HG02678 (cell line): ENCODE measurements around the gene WNT8B.

Source experiments
- ATAC-seq: cut with Tn5 transposase; IDR thresholded peaks from one replicate; pipeline ENCODE4 v1.9.1; 2021; ENCODE audit warnings: mild to moderate bottlenecking, moderate library complexity; ENCODE audit not compliant: unreplicated experiment

The WNT8B gene, protein sequence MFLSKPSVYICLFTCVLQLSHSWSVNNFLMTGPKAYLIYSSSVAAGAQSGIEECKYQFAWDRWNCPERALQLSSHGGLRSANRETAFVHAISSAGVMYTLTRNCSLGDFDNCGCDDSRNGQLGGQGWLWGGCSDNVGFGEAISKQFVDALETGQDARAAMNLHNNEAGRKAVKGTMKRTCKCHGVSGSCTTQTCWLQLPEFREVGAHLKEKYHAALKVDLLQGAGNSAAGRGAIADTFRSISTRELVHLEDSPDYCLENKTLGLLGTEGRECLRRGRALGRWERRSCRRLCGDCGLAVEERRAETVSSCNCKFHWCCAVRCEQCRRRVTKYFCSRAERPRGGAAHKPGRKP

DNA sequence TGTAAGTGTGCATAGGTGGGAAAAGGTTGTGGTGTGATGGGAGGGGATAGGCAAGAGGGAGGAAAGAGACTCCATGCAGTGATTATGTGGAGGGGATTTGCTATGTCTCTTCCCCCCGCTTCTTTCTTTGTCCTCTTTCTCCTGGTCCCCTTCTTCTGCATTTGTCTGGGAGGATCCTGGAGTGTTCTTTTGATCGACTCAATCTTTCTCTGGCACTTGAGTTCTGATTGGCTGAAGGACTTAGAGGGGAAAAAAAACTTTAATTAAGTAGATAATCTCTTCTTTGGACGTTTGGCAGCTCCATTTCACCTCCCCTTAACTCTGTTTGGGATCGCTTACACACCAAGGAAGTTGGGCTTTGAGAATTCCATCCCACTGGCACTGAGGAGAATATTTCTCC lies at the start of gene WNT8B:
TSS of gene WNT8B (plus strand) at position 301 of the 400 bp plus-strand sequence. CDS start 160 bp downstream, outside the sequence.
- no peak for ATAC-seq

DNA sequence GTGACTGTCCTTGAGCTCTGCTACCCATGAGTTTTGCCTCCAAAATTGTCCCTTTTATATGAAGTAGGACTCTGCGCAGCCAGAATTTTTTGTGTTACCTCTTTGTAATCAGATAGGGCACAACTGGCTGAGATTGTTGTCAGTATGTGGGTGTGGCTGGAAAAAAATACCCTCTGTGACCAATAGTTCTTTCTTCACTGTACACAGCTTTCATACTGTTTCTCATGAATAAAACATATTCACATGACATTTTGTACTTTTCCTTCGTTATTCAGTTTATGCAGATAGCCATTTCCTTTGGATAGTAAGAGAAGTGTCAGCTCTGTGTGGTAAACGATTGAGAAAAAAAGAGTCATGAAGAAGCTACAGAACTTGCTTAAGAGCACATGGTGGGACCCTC lies 49.6 kb upstream of the WNT8B start:
- ATAC-seq = no peak

DNA sequence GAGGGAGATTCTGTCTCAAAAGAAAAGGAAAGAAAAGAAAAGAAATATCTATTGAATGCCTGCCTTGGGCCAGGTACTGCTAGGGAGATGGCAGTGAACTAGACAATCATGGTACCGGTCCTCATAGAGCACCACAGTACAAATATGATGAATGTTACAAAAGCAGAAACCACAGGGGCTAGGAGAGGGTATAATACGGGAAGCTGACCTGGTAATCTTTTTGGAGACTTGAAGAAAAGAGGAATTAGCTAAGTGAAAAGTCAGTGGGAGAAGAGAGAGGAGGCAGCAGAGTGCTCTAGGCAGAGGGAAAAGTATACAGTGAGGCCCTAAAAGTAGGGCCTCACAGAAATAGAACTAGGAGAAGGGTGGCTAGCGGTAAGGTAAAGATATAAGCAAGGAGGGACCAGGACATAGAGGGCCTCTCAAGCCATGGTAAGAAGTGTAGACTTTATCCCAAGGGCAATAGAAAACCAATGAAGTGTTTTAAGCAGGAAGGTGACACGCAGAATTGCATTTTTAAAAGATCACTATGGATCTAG lies 42.8 kb upstream of the WNT8B start:
- no peak for ATAC-seq

DNA sequence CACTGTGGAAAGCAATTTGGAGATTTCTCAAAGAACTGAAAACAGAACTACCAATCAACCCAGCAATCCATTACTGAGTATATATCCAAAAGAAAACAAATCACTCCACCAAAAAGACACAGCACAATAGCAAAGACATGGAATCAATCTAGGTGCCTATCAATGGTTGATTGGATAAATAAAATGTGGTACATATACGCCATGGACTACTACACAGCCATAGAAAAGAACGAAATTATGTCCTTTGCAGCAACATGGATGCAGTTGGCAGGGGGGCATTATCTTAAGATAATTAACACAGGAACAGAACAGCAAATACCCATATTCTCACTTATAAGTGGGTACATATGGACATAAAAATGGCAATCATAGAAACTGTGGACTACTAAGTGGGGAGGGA lies 35.4 kb upstream of the WNT8B start:
- no peak for ATAC-seq

DNA sequence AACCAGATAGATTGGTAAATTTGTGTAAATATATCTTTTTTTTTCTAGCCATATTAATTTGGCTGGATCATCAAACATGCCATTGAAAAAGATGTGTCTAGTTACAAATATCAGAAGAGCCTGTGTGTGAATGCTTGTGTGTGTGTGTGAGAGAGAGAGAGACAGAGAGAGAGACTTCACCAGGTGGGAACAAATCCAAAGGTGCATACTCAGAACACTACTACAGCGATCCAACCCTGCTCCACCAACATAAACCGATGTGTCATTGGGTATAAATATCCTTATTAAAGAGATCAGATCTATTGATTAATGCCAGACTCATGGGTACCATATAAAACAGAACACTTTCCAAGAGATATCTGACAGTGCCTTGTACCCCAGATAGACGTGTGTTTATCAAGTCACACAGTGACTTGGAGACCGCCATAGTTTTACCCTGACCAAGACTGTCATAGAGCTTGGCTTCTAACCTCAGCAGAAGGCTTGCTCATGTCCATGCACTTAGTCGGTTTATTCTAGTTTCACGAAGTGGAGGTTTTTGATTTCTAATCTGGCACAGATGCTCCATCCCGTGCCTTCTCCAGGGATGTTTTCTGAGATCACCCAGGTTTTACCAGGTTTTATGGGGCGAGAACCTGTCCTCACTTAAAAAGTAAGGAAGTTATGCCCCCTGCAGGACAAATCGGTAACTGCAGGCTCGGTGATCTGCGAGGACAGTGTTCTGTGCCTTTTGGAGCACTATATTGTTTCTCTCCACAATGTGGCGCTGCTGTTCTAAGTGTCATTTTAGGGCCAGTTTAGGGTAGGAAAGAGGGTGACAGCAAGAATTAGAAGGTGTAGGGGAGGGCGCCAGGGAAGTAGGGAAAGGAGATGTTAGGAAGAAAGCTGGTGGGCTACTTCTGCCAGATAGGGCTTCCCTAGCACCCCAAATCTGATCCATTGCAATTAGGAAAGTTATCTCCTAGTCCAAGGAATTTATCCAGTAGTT lies 29.3 kb upstream of the WNT8B start:
- no peak for ATAC-seq

DNA sequence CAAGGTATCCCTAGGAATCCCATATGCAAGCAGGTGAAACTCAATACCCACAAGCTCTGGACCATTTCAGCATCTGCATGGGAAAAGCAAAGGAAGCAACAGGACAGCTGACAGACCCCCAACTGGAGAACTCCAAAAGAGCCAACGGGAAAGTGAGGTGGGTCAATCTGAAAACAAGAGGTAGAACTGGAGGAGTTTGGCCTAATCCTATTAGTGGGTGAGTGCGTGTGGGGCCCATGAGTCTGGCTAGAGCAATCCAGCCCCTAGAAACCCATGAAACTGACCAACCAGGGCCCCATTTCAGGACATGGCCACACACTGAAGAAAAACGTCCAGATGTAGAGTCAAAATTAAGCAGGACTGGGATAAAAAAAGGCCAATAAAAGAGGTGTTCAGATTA lies 26.6 kb upstream of the WNT8B start:
- ATAC-seq = no peak

DNA sequence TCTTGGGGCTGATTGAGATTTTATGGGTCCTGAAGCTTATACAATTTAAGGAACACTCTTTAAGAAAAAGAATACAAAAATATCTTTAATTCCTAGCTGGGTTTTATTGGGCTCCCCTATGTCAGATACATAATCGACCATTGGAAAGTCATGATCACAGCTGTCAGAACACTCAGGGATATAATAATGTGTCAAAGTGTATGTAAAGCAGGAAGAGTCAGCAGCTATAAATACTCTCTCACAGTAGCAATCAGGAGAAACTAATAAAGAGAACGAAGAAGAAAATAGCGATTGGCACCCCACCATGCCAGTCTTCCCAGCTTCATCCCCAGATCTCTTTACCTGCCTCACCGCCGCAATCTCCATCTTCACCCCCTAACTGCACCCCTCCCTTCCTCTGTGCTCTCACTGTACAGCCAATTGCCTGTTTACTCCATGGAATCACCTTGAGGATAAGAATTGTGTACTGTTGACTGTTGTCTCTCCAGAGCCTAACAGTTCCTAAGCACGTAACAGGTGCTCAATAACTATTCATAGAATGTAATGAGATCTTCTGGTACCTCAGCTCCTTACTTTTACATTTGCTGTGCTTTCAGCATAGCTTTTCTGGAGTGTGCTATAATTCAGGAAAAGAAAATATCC lies 24.0 kb upstream of the WNT8B start:
- no peak for ATAC-seq

DNA sequence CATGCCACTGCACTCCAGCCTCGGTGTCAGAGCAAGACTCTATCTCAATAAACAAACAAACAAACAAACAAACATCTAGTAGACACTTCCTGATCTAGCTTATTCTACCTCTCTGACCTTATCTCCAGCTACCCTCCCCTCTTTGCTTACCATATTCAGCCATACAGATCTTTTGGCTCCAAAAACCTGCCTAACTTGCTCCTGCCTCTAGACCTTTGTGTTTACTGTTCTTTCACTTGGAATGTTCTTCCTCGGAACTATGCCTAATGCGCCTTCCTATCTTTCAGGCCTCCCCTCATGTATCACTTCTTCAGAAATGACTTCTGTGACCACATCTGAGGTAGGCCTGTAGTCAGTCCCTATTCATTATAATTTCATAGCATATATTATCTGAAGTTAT lies 20.3 kb upstream of the WNT8B start:
- ATAC-seq = no peak

DNA sequence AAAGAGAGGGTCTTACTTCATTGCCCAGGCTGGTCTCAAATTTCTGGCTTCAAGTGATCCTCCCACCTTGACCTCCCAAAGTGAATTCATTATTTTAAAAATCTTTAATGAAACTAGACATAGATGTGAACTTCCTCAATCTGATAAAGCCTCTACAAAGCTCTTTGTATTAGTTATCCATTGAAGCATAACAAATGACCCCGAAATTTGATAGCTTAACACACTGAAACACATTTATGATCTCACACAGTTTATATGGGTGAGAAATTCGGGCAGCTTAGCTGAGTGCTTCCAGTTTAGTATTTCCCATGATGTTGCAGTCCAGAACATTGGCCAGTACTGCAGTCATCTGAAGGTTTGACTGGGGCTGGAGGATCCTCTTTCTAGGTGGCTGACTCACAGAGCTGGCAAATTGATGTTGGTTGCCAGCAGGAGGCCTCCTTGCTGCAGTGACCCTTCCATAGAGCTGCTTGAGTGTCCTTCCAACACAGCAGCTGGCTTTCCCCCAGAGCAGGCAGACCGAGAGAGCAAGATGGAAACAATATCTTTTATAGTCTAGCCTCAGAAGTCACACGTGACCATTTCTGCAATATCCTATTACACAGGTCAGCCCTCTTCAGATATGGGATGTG lies 16.6 kb upstream of the WNT8B start:
- ATAC-seq = no peak

DNA sequence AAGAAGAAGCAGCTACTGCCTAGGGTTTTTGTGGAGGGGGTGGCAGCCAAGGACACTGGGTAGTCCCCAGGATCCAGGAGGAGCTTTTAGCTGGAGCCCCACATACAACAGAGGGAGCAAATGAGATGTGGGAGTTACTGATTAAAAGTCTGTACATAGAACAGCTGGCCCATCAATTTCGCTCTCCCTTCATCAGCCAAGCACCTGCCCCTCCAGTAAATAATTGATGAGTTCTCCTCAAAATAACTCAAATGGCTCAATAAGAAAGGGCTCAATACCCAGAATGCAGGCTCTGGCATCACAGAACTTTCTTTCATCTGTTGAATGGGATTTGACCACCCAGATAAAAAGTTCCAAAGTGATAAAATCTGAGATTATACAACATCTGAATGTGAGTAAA lies 15.1 kb upstream of the WNT8B start:
- ATAC-seq = no peak

DNA sequence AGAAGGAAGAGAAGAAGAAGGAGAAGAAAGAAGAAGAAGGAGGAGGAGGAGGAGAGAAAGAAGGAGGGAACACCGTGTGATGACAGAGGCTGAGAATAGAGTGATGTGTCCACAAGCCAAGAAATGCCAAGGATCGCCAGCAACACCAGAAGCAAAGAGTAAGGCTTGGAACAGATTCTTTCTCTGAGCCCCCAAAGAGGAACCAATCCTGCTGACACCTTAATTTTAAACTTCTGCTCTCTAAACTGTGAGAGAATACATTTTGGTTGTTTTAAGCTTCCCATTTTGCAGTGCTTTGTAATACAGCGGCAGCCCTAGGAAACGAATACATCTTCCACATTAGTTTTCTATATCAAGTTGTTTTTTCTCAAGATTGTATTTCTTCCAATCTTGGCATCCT lies 13.9 kb upstream of the WNT8B start:
- no peak for ATAC-seq

DNA sequence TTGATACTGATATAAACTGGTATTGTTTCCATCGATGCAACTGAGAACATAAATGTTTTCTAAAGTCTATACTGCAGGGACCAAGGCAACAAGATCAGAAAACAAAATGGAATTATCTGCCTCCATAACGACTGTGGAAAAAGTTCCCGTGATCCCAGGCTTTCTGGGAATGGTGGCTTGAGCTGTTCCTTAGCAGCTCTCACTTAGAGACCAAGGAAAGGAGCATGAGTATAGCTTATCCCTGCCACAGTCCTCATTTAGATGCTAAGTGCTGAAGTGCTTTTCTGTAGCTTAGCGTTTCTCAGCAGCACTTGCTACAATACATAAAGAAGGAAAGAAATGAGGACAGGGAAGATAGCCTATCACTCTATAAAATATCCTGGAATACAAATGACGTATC lies 5.5 kb downstream of the WNT8B start:
- no peak for ATAC-seq

DNA sequence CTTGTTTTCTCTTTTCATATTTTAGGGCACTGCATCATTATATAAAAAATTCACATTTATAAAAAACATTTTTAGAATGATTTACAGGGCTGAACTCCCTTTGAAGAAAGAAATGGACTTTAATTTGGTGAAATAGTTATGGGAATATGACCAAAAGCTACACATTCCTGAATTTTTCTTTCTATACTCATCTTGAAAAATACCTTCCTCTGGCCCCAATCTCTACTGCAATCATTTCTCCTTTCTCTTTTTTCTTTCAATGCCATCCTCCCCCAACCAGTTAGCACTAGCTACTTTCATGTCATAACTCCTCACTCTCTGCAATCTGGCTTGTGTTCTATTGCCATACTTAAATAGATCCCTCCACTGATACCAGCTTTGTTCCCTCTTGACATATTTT lies 6.2 kb downstream of the WNT8B start:
- no peak for ATAC-seq

DNA sequence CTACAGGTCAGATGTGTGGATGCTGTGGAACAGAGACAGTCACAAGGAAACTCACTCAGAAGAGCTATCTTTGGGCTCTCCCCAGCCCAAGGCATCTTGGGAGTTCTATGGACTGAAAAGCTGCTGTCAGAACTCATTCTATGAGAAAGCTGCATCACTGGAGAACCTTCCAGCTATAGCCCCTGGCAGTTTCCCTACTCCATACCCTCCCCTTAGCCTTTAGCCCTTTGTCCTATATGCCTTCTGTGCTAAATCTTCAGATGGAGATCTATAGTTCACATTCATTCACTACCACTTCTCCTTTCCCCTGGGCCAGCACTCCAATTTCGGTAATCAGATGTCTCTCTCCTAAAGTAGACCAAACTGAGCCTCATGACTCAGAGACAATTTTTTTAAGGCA lies 6.9 kb downstream of the WNT8B start:
- ATAC-seq = no peak

DNA sequence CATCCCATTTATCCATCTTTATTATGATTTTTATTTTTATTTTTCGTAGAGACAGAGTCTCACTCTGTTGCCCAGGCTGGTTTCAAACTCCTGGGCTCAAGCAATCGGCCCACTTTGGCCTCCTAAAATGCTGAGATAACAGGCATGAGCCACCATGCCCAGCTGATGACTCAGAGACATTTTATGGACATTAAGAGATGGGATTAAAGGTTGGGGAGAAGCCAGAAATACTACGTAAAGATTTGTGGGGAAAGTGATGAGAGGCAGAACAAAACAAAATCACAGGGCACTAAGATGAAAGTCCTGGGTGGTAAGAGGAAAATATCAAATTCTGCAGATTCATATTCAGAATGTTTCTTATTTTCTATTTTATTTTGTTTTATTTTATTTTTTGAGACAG lies 7.6 kb downstream of the WNT8B start:
- ATAC-seq = no peak

DNA sequence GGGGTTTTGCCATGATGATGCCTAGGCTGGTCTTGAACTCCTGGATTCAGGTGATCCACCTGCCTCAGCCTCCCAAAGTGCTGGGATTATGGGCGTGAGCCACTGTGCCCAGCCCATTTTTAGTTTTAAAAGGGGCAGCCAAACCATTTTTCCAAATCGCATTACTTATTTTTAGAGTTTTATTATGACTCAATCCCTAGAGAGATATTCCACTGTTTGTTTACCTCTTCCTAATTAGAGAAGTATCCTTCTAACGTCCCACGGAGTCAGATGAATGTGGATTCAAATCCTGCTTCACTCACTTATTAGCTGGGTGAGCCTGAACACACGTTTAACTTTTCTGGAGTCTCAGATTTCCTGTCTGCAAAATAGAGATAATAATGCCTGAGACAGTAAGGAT lies 15.2 kb downstream of the WNT8B start:
- no peak for ATAC-seq

DNA sequence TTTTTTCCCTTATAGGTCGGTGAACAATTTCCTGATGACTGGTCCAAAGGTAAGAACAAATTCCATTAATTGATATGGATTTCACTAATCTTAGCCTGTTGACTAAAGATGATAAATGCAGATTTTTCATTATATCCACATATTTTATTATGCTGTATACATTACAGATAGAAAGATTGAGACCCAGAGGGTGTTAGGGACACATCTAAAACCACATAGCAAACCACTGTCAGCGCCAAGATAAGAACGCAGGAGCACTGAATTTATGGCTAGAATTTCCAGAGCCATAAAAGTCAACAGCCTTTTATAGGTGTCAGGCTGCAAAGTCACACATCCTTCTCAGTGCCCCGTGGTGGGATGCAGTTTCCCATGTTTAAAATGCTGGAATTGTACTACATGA lies 16.2 kb downstream of the WNT8B start:
- no peak for ATAC-seq

DNA sequence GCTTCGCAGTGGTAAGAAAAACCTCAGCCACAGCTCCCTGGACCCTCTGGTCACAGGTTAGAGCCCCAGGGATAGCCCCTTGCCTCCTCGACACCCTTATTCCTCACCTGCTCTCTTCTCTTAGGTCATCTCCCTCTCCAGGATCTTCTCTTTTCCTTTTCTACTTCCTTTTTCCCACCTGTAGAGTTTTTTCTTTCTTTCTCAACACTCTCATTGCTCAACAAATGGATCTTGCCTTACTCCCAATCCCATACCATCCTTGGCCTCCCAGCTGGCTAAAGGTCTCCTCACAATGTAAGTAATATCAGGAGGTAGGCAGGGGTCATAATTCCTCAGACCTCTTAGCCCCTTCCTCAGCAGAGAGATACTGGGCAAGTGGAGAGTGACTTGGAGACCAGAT lies 17.2 kb downstream of the WNT8B start:
- no peak for ATAC-seq

DNA sequence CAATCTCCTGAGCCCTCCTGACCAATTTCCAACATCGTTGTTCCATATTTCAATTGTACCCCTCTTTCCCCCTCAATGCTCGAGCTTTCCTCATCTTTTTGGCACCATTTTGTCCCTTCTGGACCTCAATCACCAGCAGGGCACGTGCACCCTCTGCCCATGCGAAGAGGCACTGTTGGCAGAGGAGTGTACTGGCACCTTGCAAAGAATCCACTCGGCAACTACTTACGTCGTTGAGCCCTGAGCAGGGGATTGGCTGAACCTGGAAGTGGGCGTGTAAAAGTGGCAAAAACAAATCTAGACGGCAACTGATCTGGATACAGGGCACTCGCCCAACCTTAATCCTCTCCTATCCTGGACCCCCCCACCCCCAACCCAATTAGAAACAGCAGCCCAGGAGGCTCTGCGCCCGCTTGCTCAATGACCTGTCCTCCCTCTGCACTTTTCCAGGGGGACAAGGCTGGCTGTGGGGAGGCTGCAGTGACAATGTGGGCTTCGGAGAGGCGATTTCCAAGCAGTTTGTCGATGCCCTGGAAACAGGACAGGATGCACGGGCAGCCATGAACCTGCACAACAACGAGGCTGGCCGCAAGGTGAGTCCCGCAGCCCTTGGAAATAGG lies 18.8 kb downstream of the WNT8B start:
- ATAC-seq = peak; percentile 99

DNA sequence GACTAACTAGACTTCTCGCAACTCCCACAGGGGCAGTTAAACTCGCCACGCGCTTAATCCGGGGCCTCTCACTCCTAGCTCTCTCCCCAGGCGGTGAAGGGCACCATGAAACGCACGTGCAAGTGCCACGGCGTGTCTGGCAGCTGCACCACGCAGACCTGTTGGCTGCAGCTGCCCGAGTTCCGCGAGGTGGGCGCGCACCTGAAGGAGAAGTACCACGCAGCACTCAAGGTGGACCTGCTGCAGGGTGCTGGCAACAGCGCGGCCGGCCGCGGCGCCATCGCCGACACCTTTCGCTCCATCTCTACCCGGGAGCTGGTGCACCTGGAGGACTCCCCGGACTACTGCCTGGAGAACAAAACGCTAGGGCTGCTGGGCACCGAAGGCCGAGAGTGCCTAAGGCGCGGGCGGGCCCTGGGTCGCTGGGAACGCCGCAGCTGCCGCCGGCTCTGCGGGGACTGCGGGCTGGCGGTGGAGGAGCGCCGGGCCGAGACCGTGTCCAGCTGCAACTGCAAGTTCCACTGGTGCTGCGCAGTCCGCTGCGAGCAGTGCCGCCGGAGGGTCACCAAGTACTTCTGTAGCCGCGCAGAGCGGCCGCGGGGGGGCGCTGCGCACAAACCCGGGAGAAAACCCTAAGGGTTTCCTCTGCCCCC lies 19.5 kb downstream of the WNT8B start:
- no peak for ATAC-seq
